ENCODE data around the gene DOCK9. TPM values are rescaled to one million over a fixed set of nuclear protein-coding genes. Genes with fewer than 3 reads are reported as not detected.

The DOCK9 gene
- total and polyA plus RNA-seq, 8 donors: 7.5 to 26.3 (median 16.3) TPM

- FAIRE-seq: no peak
- no peak overlapping the region for H3K4me3 ChIP-seq
- no peak for TF ChIP-seq CTCF (IDR thresholded peaks at IDR 0.05)
- 97 to 98% methylated on average over 5 of the region's 5 CpGs for WGBS, 2 donors
- DNase-seq: no peak
- no peaks in the 10 kb centered on the region for H3K36me3 ChIP-seq
- intact Hi-C loops (cut with DNase I): no loop called here
- no peaks in the 10 kb centered on the region for H3K4me1 ChIP-seq
- no peaks in the 10 kb centered on the region for H3K9me3 ChIP-seq
- no peaks in the 10 kb centered on the region for H3K27me3 ChIP-seq
- no peak overlapping the region for H3K27ac ChIP-seq
- no peak for ATAC-seq
Measured at GRCh38 chr13:98944336-98944735, 33.5 kb downstream of the DOCK9 start.

GRCh38 chr13:98942997-98943396, 34.9 kb downstream of the DOCK9 start:
- Histone ChIP-seq H3K9me3 (no peaks in the 10 kb centered on the region), H3K4me1 (no peaks in the 10 kb centered on the region), H3K27ac (no peak overlapping the region), H3K27me3 (no peaks in the 10 kb centered on the region), H3K36me3 (no peaks in the 10 kb centered on the region), H3K4me3 (no peak overlapping the region)
- no peak for TF ChIP-seq CTCF (IDR thresholded peaks at IDR 0.05)
- DNase-seq: no peak
- no peak for ATAC-seq
- FAIRE-seq: no peak
- intact Hi-C loops (cut with DNase I): no loop called here
- 95 to 98% methylated on average over 3 of the region's 3 CpGs for WGBS, 2 donors

GRCh38 chr13:98942485-98942884, 35.4 kb downstream of the DOCK9 start:
- DNase-seq (no peak), ATAC-seq (no peak), FAIRE-seq (no peak)
- WGBS, 2 donors: 98 to 100% methylated on average over 7 of the region's 7 CpGs
- Histone ChIP-seq H3K27ac (no peak overlapping the region), H3K4me1 (no peaks in the 10 kb centered on the region), H3K4me3 (no peak overlapping the region), H3K9me3 (no peaks in the 10 kb centered on the region), H3K36me3 (no peaks in the 10 kb centered on the region), H3K27me3 (no peaks in the 10 kb centered on the region)
- intact Hi-C loops (cut with DNase I): no loop called here
- TF ChIP-seq CTCF (IDR thresholded peaks at IDR 0.05): no peak

- DNase-seq (no peak), FAIRE-seq (no peak), ATAC-seq (no peak)
- H3K36me3 ChIP-seq: no peaks in the 10 kb centered on the region
- intact Hi-C loops (cut with DNase I): no loop called here
- TF ChIP-seq CTCF (IDR thresholded peaks at IDR 0.05): no peak
- H3K27ac ChIP-seq: no peak overlapping the region
- H3K9me3 ChIP-seq: no peaks in the 10 kb centered on the region
- no peaks in the 10 kb centered on the region for H3K27me3 ChIP-seq
- WGBS, 2 donors: 91% methylated on average over 4 of the region's 4 CpGs
- H3K4me3 ChIP-seq: no peak overlapping the region
- H3K4me1 ChIP-seq: no peaks in the 10 kb centered on the region
Measured at GRCh38 chr13:98941536-98941935, 36.3 kb downstream of the DOCK9 start.

- Histone ChIP-seq H3K27ac (no peak overlapping the region), H3K4me1 (no peaks in the 10 kb centered on the region), H3K27me3 (no peaks in the 10 kb centered on the region), H3K9me3 (no peaks in the 10 kb centered on the region), H3K4me3 (no peak overlapping the region), H3K36me3 (no peaks in the 10 kb centered on the region)
- DNase-seq (no peak), ATAC-seq (no peak), FAIRE-seq (no peak)
- intact Hi-C loops (cut with DNase I): no loop called here
- TF ChIP-seq CTCF (IDR thresholded peaks at IDR 0.05): no peak
- WGBS, 2 donors: 90 to 91% methylated on average over 5 of the region's 5 CpGs
Measured at GRCh38 chr13:98941126-98941525, 36.7 kb downstream of the DOCK9 start.

All from pancreas (tissue), 10 donors.